Caco-2 (cell line): ENCODE results near the gene TRAM1L1. TPM values are rescaled to one million over a fixed set of nuclear protein-coding genes. Genes with fewer than 3 reads are reported as not detected.
A peak's percentile ranks its signal among the peaks of the same experiment; 100 is the strongest.

Experiments used
- Bru-seq: library from RNA; stranded (reverse); fragments of 400-500 nt; gene quantifications from one replicate; lab custom pipeline; 2021; lab: Mats Ljungman, UMichigan
- BruChase-seq, 2 experiments: library from RNA; stranded (reverse); fragments of 400-500 nt; gene quantifications; one replicate each; lab custom pipeline; 2021; lab: Mats Ljungman, UMichigan
- BruUV-seq: library from RNA; stranded (reverse); fragments of 400-500 nt; replicated peaks from 2 replicates; lab custom pipeline; 2021; lab: Mats Ljungman, UMichigan
- CTCF ChIA-PET: fragments of 300-600 bp; sonication (Branson Sonifier 250); formaldehyde crosslinking; loops from one replicate; lab custom pipeline; 2022; ENCODE audit warnings: antibody characterized with exemption; lab: Charles Lee
- POLR2A ChIA-PET: fragments of 300-600 bp; sonication (Branson Sonifier 250); formaldehyde crosslinking; loops from one replicate; lab custom pipeline; 2022; ENCODE audit warnings: antibody characterized with exemption; lab: Charles Lee
- DNase-seq, 2 experiments: peaks; one replicate each; pipeline versions ENCODE4 v3.0.0 to v3.0.0-alpha.2; 2020 to 2022
- H3K27me3 ChIP-seq: replicated peaks from 2 replicates; pipeline ENCODE4 v1.6.0; 2011; ENCODE audit warnings: low read length; ENCODE audit not compliant: control insufficient read depth, insufficient read depth
- H3K36me3 ChIP-seq: 2 replicates; pipeline ENCODE4 v1.5.1; 2011; ENCODE audit warnings: low read length; ENCODE audit not compliant: control insufficient read depth, insufficient read depth
- H3K4me1 ChIP-seq: fragments of 250-450 bp; sonication (Bioruptor Pico); 2 replicates; pipeline ENCODE4 v1.5.1; 2020; ENCODE audit warnings: mild to moderate bottlenecking
- H3K4me3 ChIP-seq: 2 replicates; pipeline ENCODE4 v1.5.1; 2011; ENCODE audit warnings: low read depth, mild to moderate bottlenecking, control low read depth, low read length
- H3K9me3 ChIP-seq: fragments of 250-450 bp; sonication (Bioruptor Pico); 2 replicates; pipeline ENCODE4 v1.5.1; 2020; ENCODE audit warnings: mild to moderate bottlenecking, moderate library complexity
- H3K27ac Mint-ChIP-seq: one replicate; pipeline ENCODE4 v1.8.0; 2022; ENCODE audit warnings: mixed read lengths; ENCODE audit not compliant: unreplicated experiment
- H3K27me3 Mint-ChIP-seq: one replicate; pipeline ENCODE4 v1.8.0; 2022; ENCODE audit warnings: mixed read lengths; ENCODE audit not compliant: insufficient read depth, unreplicated experiment
- H3K36me3 Mint-ChIP-seq: one replicate; pipeline ENCODE4 v1.8.0; 2022; ENCODE audit warnings: mild to moderate bottlenecking, mixed read lengths; ENCODE audit not compliant: insufficient read depth, unreplicated experiment
- H3K4me1 Mint-ChIP-seq: one replicate; pipeline ENCODE4 v1.8.0; 2022; ENCODE audit warnings: low read depth, mixed read lengths; ENCODE audit not compliant: unreplicated experiment
- H3K4me3 Mint-ChIP-seq: one replicate; pipeline ENCODE4 v1.8.0; 2022; ENCODE audit warnings: mild to moderate bottlenecking, moderate library complexity, mixed read lengths; ENCODE audit not compliant: unreplicated experiment
- H3K9me3 Mint-ChIP-seq: one replicate; pipeline ENCODE4 v1.8.0; 2022; ENCODE audit warnings: mixed read lengths; ENCODE audit not compliant: unreplicated experiment
- CTCF ChIP-seq, 2 experiments: fragments of 200-600 bp in 1 of 2; IDR thresholded peaks; 1 replicate in 1 of 2; 2 replicates in 1 of 2; pipeline versions ENCODE4 v1.5.1 to v1.8.0; 2011 to 2022; ENCODE audit warnings: antibody characterized with exemption in 1 of 2, control low read depth in 1 of 2, inconsistent platforms in 1 of 2, low read depth in 1 of 2, low read length in 1 of 2, mild to moderate bottlenecking in 1 of 2, moderate library complexity in 1 of 2; ENCODE audit not compliant: insufficient read depth in 1 of 2, severe bottlenecking in 1 of 2, unreplicated experiment in 1 of 2
- intact Hi-C: fragments of 100-400 bp; cut with micrococcal nuclease; formaldehyde crosslinking; loops from one replicate; pipeline ENCODE4 v1.10.0; 2022; ENCODE audit not compliant: unreplicated experiment
- long read RNA-seq: library from polyadenylated mRNA; stranded (forward); transcript quantifications from one replicate; pipeline ENCODE4 v2.0.0, GENCODE V29; 2022
- total RNA-seq: library from RNA; stranded (reverse); gene quantifications from 2 replicates; pipeline ENCODE4 v1.2.3, GENCODE V29; 2022

Gene TRAM1L1
- total RNA-seq (0.16 and 0.48 TPM in 2 replicates), Bru-seq, nascent RNA (percentile 38 among the genes with signal in this experiment), BruChase-seq, experiment 1, labeled RNA remaining after a 2-hour chase (percentile 46 among the genes with signal in this experiment), BruChase-seq, experiment 2, labeled RNA remaining after a 6-hour chase (percentile 26 among the genes with signal in this experiment)
- long read RNA-seq, partial matches to known transcripts: 0 of 1 reads
- long read RNA-seq, other reads (novel, unspliced or antisense): 0 of 1 reads

GRCh38 chr4:117084866-117085701 is at the start of gene TRAM1L1:
TRAM1L1 (minus strand) TSS chr4:117085576; CDS start chr4:117085393, 183 bp downstream.
- DNase-seq: peak; percentile 62 to 65
- TF ChIP-seq CTCF (IDR thresholded peaks at IDR 0.05; ENCODE audit: insufficient read depth in 1 of 2, low read depth in 1 of 2, low read length in 1 of 2, severe bottlenecking in 1 of 2, unreplicated experiment in 1 of 2): no peak
- CTCF ChIA-PET: no interaction called here
- Histone ChIP-seq H3K36me3 (no peaks in the 10 kb centered on the region), H3K4me1 (peaks cover 5% of the 10 kb centered on the region; the same call in 1 of the 2 replicates), H3K27me3 (no peaks in the 10 kb centered on the region), H3K9me3 (no peaks in the 10 kb centered on the region), H3K4me3 (peak within 1 kb of the TSS; percentile 60)
- H3K4me3 Mint-ChIP-seq: peak within 1 kb of the TSS; percentile 69
- H3K9me3 Mint-ChIP-seq: no peaks in the 10 kb centered on the region
- no peaks in the 10 kb centered on the region for H3K36me3 Mint-ChIP-seq
- no TSS peak for BruUV-seq
- peak within 1 kb of the TSS; percentile 35 for H3K27ac Mint-ChIP-seq
- intact Hi-C loops: loop anchor here (1.0 kb wide), 1 partner anchor 49 kb away; no protein-coding TSS in a partner anchor
- peaks cover 7% of the 10 kb centered on the region for H3K4me1 Mint-ChIP-seq
- no peaks in the 10 kb centered on the region for H3K27me3 Mint-ChIP-seq
- POLR2A ChIA-PET: no interaction called here

- CTCF ChIA-PET: interaction anchor here (1.2 kb wide), 1 partner anchor 566 kb away, joined by 3 read pairs; no protein-coding TSS in a partner anchor
- peaks cover 6% of the 10 kb centered on the region for H3K4me1 Mint-ChIP-seq
- POLR2A ChIA-PET: no interaction called here
- Histone ChIP-seq H3K4me3 (no peak overlapping the region), H3K4me1 (0 out of 2 replicates have a peak, but pooled peaks cover 5% of the 10 kb centered on the region), H3K9me3 (no peaks in the 10 kb centered on the region), H3K27me3 (no peaks in the 10 kb centered on the region), H3K36me3 (no peaks in the 10 kb centered on the region)
- no peaks in the 10 kb centered on the region for H3K36me3 Mint-ChIP-seq
- peak in 1 of 2 experiments; percentile 29 for DNase-seq
- peak; percentile 31 to 52 for TF ChIP-seq CTCF (IDR thresholded peaks at IDR 0.05; ENCODE audit: insufficient read depth in 1 of 2, low read depth in 1 of 2, low read length in 1 of 2, severe bottlenecking in 1 of 2, unreplicated experiment in 1 of 2)
- intact Hi-C loops: loop anchor here (1.0 to 10.0 kb wide), 6 partner anchors 49 to 1140 kb away; partner anchors contain the start of genes NDST3 and TRAM1L1
- peaks cover 9% of the 10 kb centered on the region for H3K9me3 Mint-ChIP-seq
- H3K27me3 Mint-ChIP-seq: no peaks in the 10 kb centered on the region
- no TSS peak for BruUV-seq
- H3K27ac Mint-ChIP-seq: no peak overlapping the region
- H3K4me3 Mint-ChIP-seq: no peak overlapping the region
These were observed 49.0 kb upstream of the TRAM1L1 start for GRCh38 chr4:117134386-117134785.

GRCh38 chr4:117096886-117097285 is 11.5 kb upstream of the TRAM1L1 start:
- H3K27me3 Mint-ChIP-seq: no peaks in the 10 kb centered on the region
- H3K9me3 ChIP-seq: no peaks in the 10 kb centered on the region
- intact Hi-C loops: no loop called here
- no peaks in the 10 kb centered on the region for H3K4me1 ChIP-seq
- DNase-seq: no peak
- H3K4me3 ChIP-seq: no peak overlapping the region
- TF ChIP-seq CTCF (IDR thresholded peaks at IDR 0.05; ENCODE audit: insufficient read depth in 1 of 2, low read depth in 1 of 2, low read length in 1 of 2, severe bottlenecking in 1 of 2, unreplicated experiment in 1 of 2): no peak
- no peak overlapping the region for H3K4me3 Mint-ChIP-seq
- no peaks in the 10 kb centered on the region for H3K27me3 ChIP-seq
- H3K4me1 Mint-ChIP-seq: no peaks in the 10 kb centered on the region
- H3K36me3 ChIP-seq: no peaks in the 10 kb centered on the region
- CTCF ChIA-PET: no interaction called here
- no peaks in the 10 kb centered on the region for H3K36me3 Mint-ChIP-seq
- no TSS peak for BruUV-seq
- POLR2A ChIA-PET: no interaction called here
- H3K9me3 Mint-ChIP-seq: no peaks in the 10 kb centered on the region
- H3K27ac Mint-ChIP-seq: no peak overlapping the region
